ENCODE measurements around the gene GOLT1B.

GOLT1B gene

GRCh38 chr12:21529456-21529855, 27.9 kb downstream of the GOLT1B start:
- Mint-ChIP-seq H3K9me3 (peaks cover 5% of the 10 kb centered on the region), H3K27ac (no peak overlapping the region), H3K4me1 (ENCODE audit: low read depth) (peaks cover 6% of the 10 kb centered on the region), H3K4me3 (no peak overlapping the region), H3K27me3 (ENCODE audit: low read depth) (peaks cover 26% of the 10 kb centered on the region), H3K36me3 (ENCODE audit: low read depth) (no peaks in the 10 kb centered on the region)
- no peak for DNase-seq (ENCODE audit: low spot score)

GRCh38 chr12:21538061-21538653, 36.6 kb downstream of the GOLT1B start:
- Mint-ChIP-seq H3K36me3 (ENCODE audit: low read depth) (no peaks in the 10 kb centered on the region), H3K27ac (no peak overlapping the region), H3K4me3 (no peak overlapping the region), H3K4me1 (ENCODE audit: low read depth) (peaks cover 7% of the 10 kb centered on the region), H3K27me3 (ENCODE audit: low read depth) (no peaks in the 10 kb centered on the region), H3K9me3 (no peaks in the 10 kb centered on the region)
- no peak for DNase-seq (ENCODE audit: low spot score)

- no peak overlapping the region for H3K27ac Mint-ChIP-seq
- no peaks in the 10 kb centered on the region for H3K27me3 Mint-ChIP-seq (ENCODE audit: low read depth)
- no peak overlapping the region for H3K4me3 Mint-ChIP-seq
- DNase-seq (ENCODE audit: low spot score) = no peak
- H3K36me3 Mint-ChIP-seq (ENCODE audit: low read depth) = no peaks in the 10 kb centered on the region
- H3K9me3 Mint-ChIP-seq = no peaks in the 10 kb centered on the region
- peaks cover 9% of the 10 kb centered on the region for H3K4me1 Mint-ChIP-seq (ENCODE audit: low read depth)
Observed at GRCh38 chr12:21539797-21540196, 38.2 kb downstream of the GOLT1B start.

GRCh38 chr12:21541773-21542172, 40.2 kb downstream of the GOLT1B start:
- Mint-ChIP-seq H3K9me3 (no peaks in the 10 kb centered on the region), H3K27ac (no peak overlapping the region), H3K4me3 (no peak overlapping the region), H3K27me3 (ENCODE audit: low read depth) (no peaks in the 10 kb centered on the region), H3K4me1 (ENCODE audit: low read depth) (peaks cover 9% of the 10 kb centered on the region), H3K36me3 (ENCODE audit: low read depth) (no peaks in the 10 kb centered on the region)
- DNase-seq (ENCODE audit: low spot score) = no peak

GRCh38 chr12:21542403-21542802, 40.8 kb downstream of the GOLT1B start:
- Mint-ChIP-seq H3K4me3 (no peak overlapping the region), H3K27me3 (ENCODE audit: low read depth) (no peaks in the 10 kb centered on the region)

GRCh38 chr12:21543151-21543550, 41.6 kb downstream of the GOLT1B start:
- H3K27me3 Mint-ChIP-seq (ENCODE audit: low read depth) = no peaks in the 10 kb centered on the region
- H3K9me3 Mint-ChIP-seq = no peaks in the 10 kb centered on the region
- no peak for DNase-seq (ENCODE audit: low spot score)
- no peaks in the 10 kb centered on the region for H3K36me3 Mint-ChIP-seq (ENCODE audit: low read depth)
- H3K4me3 Mint-ChIP-seq = no peak overlapping the region
- peaks cover 9% of the 10 kb centered on the region for H3K4me1 Mint-ChIP-seq (ENCODE audit: low read depth)
- no peak overlapping the region for H3K27ac Mint-ChIP-seq

More at GRCh38 chr12:21542403-21542802, 40.8 kb downstream of the GOLT1B start:
- DNase-seq (ENCODE audit: low spot score) = no peak
- no peaks in the 10 kb centered on the region for H3K36me3 Mint-ChIP-seq (ENCODE audit: low read depth)
- peaks cover 9% of the 10 kb centered on the region for H3K4me1 Mint-ChIP-seq (ENCODE audit: low read depth)
- H3K27ac Mint-ChIP-seq = no peak overlapping the region
- no peaks in the 10 kb centered on the region for H3K9me3 Mint-ChIP-seq

GRCh38 chr12:21545557-21545956, 44.0 kb downstream of the GOLT1B start:
- DNase-seq (ENCODE audit: low spot score) = no peak
- Mint-ChIP-seq H3K4me3 (no peak overlapping the region), H3K9me3 (no peaks in the 10 kb centered on the region), H3K27ac (no peak overlapping the region), H3K36me3 (ENCODE audit: low read depth) (no peaks in the 10 kb centered on the region), H3K27me3 (ENCODE audit: low read depth) (no peaks in the 10 kb centered on the region), H3K4me1 (ENCODE audit: low read depth) (peaks cover 2% of the 10 kb centered on the region)

GRCh38 chr12:21546716-21547115, 45.1 kb downstream of the GOLT1B start:
- Mint-ChIP-seq H3K36me3 (ENCODE audit: low read depth) (no peaks in the 10 kb centered on the region), H3K4me3 (no peak overlapping the region), H3K4me1 (ENCODE audit: low read depth) (peaks cover 2% of the 10 kb centered on the region), H3K27me3 (ENCODE audit: low read depth) (no peaks in the 10 kb centered on the region), H3K9me3 (no peaks in the 10 kb centered on the region), H3K27ac (no peak overlapping the region)
- no peak for DNase-seq (ENCODE audit: low spot score)

GRCh38 chr12:21547437-21547836, 45.8 kb downstream of the GOLT1B start:
- Mint-ChIP-seq H3K27me3 (ENCODE audit: low read depth) (no peaks in the 10 kb centered on the region), H3K36me3 (ENCODE audit: low read depth) (no peaks in the 10 kb centered on the region), H3K4me3 (no peak overlapping the region), H3K27ac (no peak overlapping the region), H3K4me1 (ENCODE audit: low read depth) (peaks cover 2% of the 10 kb centered on the region), H3K9me3 (no peaks in the 10 kb centered on the region)
- peak; percentile 30 for DNase-seq (ENCODE audit: low spot score)

- H3K36me3 Mint-ChIP-seq (ENCODE audit: low read depth) = no peaks in the 10 kb centered on the region
- no peak overlapping the region for H3K27ac Mint-ChIP-seq
- no peaks in the 10 kb centered on the region for H3K27me3 Mint-ChIP-seq (ENCODE audit: low read depth)
- no peaks in the 10 kb centered on the region for H3K4me1 Mint-ChIP-seq (ENCODE audit: low read depth)
- no peaks in the 10 kb centered on the region for H3K9me3 Mint-ChIP-seq
- H3K4me3 Mint-ChIP-seq = no peak overlapping the region
- DNase-seq (ENCODE audit: low spot score) = no peak
Observed at GRCh38 chr12:21551841-21552465, 50.4 kb downstream of the GOLT1B start.

GRCh38 chr12:21552635-21553328, 51.2 kb downstream of the GOLT1B start:
- no peaks in the 10 kb centered on the region for H3K9me3 Mint-ChIP-seq
- no peaks in the 10 kb centered on the region for H3K4me1 Mint-ChIP-seq (ENCODE audit: low read depth)
- H3K36me3 Mint-ChIP-seq (ENCODE audit: low read depth) = no peaks in the 10 kb centered on the region
- no peak overlapping the region for H3K4me3 Mint-ChIP-seq
- no peak overlapping the region for H3K27ac Mint-ChIP-seq
- DNase-seq (ENCODE audit: low spot score) = no peak
- no peaks in the 10 kb centered on the region for H3K27me3 Mint-ChIP-seq (ENCODE audit: low read depth)

- no peaks in the 10 kb centered on the region for H3K27me3 Mint-ChIP-seq (ENCODE audit: low read depth)
- H3K4me3 Mint-ChIP-seq = no peak overlapping the region
- no peak for DNase-seq (ENCODE audit: low spot score)
- no peaks in the 10 kb centered on the region for H3K36me3 Mint-ChIP-seq (ENCODE audit: low read depth)
- no peaks in the 10 kb centered on the region for H3K9me3 Mint-ChIP-seq
- H3K27ac Mint-ChIP-seq = no peak overlapping the region
- H3K4me1 Mint-ChIP-seq (ENCODE audit: low read depth) = no peaks in the 10 kb centered on the region
Observed at GRCh38 chr12:21553329-21553675, 51.7 kb downstream of the GOLT1B start.

GRCh38 chr12:21558100-21558679, 56.6 kb downstream of the GOLT1B start:
- Mint-ChIP-seq H3K4me1 (ENCODE audit: low read depth) (peaks cover 9% of the 10 kb centered on the region), H3K36me3 (ENCODE audit: low read depth) (no peaks in the 10 kb centered on the region), H3K27ac (no peak overlapping the region), H3K9me3 (no peaks in the 10 kb centered on the region), H3K4me3 (no peak overlapping the region), H3K27me3 (ENCODE audit: low read depth) (no peaks in the 10 kb centered on the region)
- DNase-seq (ENCODE audit: low spot score) = no peak

- H3K9me3 Mint-ChIP-seq = no peaks in the 10 kb centered on the region
- no peak overlapping the region for H3K27ac Mint-ChIP-seq
- no peak for DNase-seq (ENCODE audit: low spot score)
- peaks cover 9% of the 10 kb centered on the region for H3K4me1 Mint-ChIP-seq (ENCODE audit: low read depth)
- no peaks in the 10 kb centered on the region for H3K36me3 Mint-ChIP-seq (ENCODE audit: low read depth)
- H3K4me3 Mint-ChIP-seq = no peak overlapping the region
- H3K27me3 Mint-ChIP-seq (ENCODE audit: low read depth) = no peaks in the 10 kb centered on the region
Observed at GRCh38 chr12:21559855-21560569, 58.4 kb downstream of the GOLT1B start.

Measured in T-helper 2 cell treated with Interferon-gamma antibody and Interleukin-4, amounts not matched to agents 5 μg/mL and 100 μg/mL, for 36 hours (primary cell).